Endodermal cell (in vitro differentiated cells): ENCODE measurements around the gene HPS3. TPM values are rescaled to one million over a fixed set of nuclear protein-coding genes. Genes with fewer than 3 reads are reported as not detected.

ENCODE experiments used
- DNase-seq: peaks from one replicate; pipeline ENCODE4 v3.0.0-alpha.2; 2017
- H3K27ac ChIP-seq: 2 replicates; pipeline ENCODE4 v1.5.1; 2013; ENCODE audit warnings: mild to moderate bottlenecking, low read depth, low read length, moderate library complexity
- H3K27me3 ChIP-seq: 2 replicates; pipeline ENCODE4 v1.6.1; 2013; ENCODE audit warnings: mild to moderate bottlenecking, low read length, moderate library complexity; ENCODE audit not compliant: insufficient read depth, control insufficient read depth, poor library complexity, severe bottlenecking
- H3K36me3 ChIP-seq: 2 replicates; pipeline ENCODE4 v1.7.0; 2013; ENCODE audit warnings: mild to moderate bottlenecking, low read length, moderate library complexity; ENCODE audit not compliant: control insufficient read depth, insufficient read depth
- H3K4me1 ChIP-seq: one replicate; pipeline ENCODE4 v1.7.0; 2013; ENCODE audit warnings: low read length; ENCODE audit not compliant: control insufficient read depth, insufficient read depth
- H3K4me3 ChIP-seq: 2 replicates; pipeline ENCODE4 v1.5.1; 2013; ENCODE audit warnings: mild to moderate bottlenecking, low read length, moderate library complexity
- H3K9ac ChIP-seq: 2 replicates; pipeline ENCODE4 v1.6.1; 2013; ENCODE audit warnings: mild to moderate bottlenecking, low read length, moderate library complexity; ENCODE audit not compliant: poor library complexity, severe bottlenecking; ENCODE audit errors: extremely low read depth
- H3K9me3 ChIP-seq: 2 replicates; pipeline ENCODE4 v1.6.1; 2013; ENCODE audit warnings: mild to moderate bottlenecking, low read length, moderate library complexity; ENCODE audit not compliant: control insufficient read depth
- H3K27ac Mint-ChIP-seq: 2 replicates; pipeline ENCODE4 v1.8.0; 2020; ENCODE audit warnings: mixed read lengths
- H3K27me3 Mint-ChIP-seq: 2 replicates; pipeline ENCODE4 v1.8.0; 2021; ENCODE audit warnings: mild to moderate bottlenecking, mixed read lengths; ENCODE audit not compliant: insufficient read depth
- H3K36me3 Mint-ChIP-seq: 2 replicates; pipeline ENCODE4 v1.8.0; 2020; ENCODE audit warnings: low read depth, mixed read lengths
- H3K4me1 Mint-ChIP-seq: 2 replicates; pipeline ENCODE4 v1.8.0; 2020; ENCODE audit warnings: mixed read lengths
- H3K4me3 Mint-ChIP-seq: 2 replicates; pipeline ENCODE4 v1.8.0; 2020; ENCODE audit warnings: mild to moderate bottlenecking, moderate library complexity, mixed read lengths
- H3K9me3 Mint-ChIP-seq: 2 replicates; pipeline ENCODE4 v1.8.0; 2020; ENCODE audit warnings: mild to moderate bottlenecking, mixed read lengths
- WGBS, 2 experiments: methylation state at CpG; one replicate each; pipeline versions ENCODE4 v1.1.5 to v1.1.7; 2013; ENCODE audit warnings: missing lambda C conversion rate in 2 of 2, mixed read lengths in 1 of 2; ENCODE audit not compliant: insufficient coverage in 1 of 2, insufficient read length in 1 of 2; 5-methylcytosine and 5-hydroxymethylcytosine counted together
- total RNA-seq, 2 donors: library from RNA; stranded (reverse); fragmentation: NEBNext Ultra II Directional in 1 of 2; extraction: Animal tissue kit (Norgen Biotek cat#: 25700) in 1 of 2; gene quantifications; 2 replicates in 1 of 2; 3 replicates in 1 of 2; pipeline ENCODE4 v1.2.1, GENCODE V29; 2021
- TF ChIP-seq, protein P1 (sequence below): fragments of 200-600 bp; sonication (generic); conservative IDR thresholded peaks from 2 replicates; pipeline ENCODE4 v1.5.0; 2021; ENCODE audit warnings: antibody characterized with exemption, mild to moderate bottlenecking

The HPS3 gene
- total RNA-seq, 2 donors from 2014 or later: 26.0 to 28.7 TPM

DNA sequence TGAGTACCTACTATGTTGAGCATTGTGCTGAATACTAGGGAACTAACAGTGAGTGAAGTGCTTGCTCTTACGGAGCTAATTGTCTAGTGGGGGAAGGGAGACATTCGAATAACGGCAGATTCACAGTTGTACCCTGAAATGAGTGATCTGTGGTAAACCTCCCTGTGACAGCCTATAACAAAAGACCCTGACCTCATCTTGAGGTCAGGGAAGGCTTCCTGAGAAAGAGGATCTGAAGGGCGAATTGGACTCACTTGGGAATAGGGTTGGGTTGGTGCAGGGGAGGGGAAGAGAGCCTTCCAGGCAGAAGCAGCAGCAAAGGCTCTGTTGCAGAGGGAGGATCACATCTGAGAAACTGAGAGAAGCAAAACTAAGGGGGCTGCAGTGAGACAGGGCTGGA lies 13.2 kb downstream of the HPS3 start:
- Histone ChIP-seq H3K9ac (no peak overlapping the region), H3K4me1 (no peaks in the 10 kb centered on the region), H3K36me3 (peaks cover 11% of the 10 kb centered on the region), H3K9me3 (no peaks in the 10 kb centered on the region), H3K4me3 (no peak overlapping the region), H3K27ac (no peak overlapping the region), H3K27me3 (no peaks in the 10 kb centered on the region)
- no peaks in the 10 kb centered on the region for H3K9me3 Mint-ChIP-seq
- TF ChIP-seq, protein P1, sequence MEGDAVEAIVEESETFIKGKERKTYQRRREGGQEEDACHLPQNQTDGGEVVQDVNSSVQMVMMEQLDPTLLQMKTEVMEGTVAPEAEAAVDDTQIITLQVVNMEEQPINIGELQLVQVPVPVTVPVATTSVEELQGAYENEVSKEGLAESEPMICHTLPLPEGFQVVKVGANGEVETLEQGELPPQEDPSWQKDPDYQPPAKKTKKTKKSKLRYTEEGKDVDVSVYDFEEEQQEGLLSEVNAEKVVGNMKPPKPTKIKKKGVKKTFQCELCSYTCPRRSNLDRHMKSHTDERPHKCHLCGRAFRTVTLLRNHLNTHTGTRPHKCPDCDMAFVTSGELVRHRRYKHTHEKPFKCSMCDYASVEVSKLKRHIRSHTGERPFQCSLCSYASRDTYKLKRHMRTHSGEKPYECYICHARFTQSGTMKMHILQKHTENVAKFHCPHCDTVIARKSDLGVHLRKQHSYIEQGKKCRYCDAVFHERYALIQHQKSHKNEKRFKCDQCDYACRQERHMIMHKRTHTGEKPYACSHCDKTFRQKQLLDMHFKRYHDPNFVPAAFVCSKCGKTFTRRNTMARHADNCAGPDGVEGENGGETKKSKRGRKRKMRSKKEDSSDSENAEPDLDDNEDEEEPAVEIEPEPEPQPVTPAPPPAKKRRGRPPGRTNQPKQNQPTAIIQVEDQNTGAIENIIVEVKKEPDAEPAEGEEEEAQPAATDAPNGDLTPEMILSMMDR: no peak
- peaks cover 4% of the 10 kb centered on the region for H3K4me1 Mint-ChIP-seq
- no peaks in the 10 kb centered on the region for H3K27me3 Mint-ChIP-seq
- H3K27ac Mint-ChIP-seq: no peak overlapping the region
- H3K4me3 Mint-ChIP-seq: no peak overlapping the region
- H3K36me3 Mint-ChIP-seq: peaks cover 27% of the 10 kb centered on the region
- 94% methylated on average over 4 of the region's 4 CpGs; no CpG with 5 or more reads in 1 of the 2 experiments for WGBS, 2 experiments
- no peak for DNase-seq

DNA sequence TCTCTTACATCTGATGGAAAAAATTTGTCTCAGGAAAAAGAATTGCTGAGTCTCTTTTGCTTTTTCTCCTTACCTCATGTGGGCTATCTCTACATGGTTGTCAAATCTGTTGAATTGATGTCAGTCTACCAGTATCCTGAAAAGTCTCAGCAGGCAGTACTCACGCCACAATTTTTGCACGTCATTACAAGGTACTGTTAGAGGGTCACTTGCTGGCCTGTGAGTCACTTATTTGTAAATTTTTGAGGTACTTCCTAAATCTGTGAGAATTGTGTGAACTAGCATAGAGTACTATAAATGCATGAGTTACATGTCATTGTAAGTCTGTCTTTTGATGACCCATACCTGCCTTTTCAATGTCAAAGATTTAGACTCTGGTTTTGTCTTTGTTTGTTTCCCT lies 15.9 kb downstream of the HPS3 start:
- DNase-seq: no peak
- Mint-ChIP-seq H3K36me3 (peaks cover 34% of the 10 kb centered on the region), H3K9me3 (no peaks in the 10 kb centered on the region), H3K27ac (no peak overlapping the region), H3K4me3 (no peak overlapping the region), H3K27me3 (no peaks in the 10 kb centered on the region), H3K4me1 (peaks cover 4% of the 10 kb centered on the region)
- TF ChIP-seq, protein P1: no peak
- Histone ChIP-seq H3K4me1 (no peaks in the 10 kb centered on the region), H3K36me3 (peaks cover 14% of the 10 kb centered on the region), H3K27me3 (no peaks in the 10 kb centered on the region), H3K4me3 (no peak overlapping the region), H3K9me3 (no peaks in the 10 kb centered on the region), H3K9ac (no peak overlapping the region), H3K27ac (no peak overlapping the region)
- 87 to 100% methylated on average over 1 to 2 of the region's 2 CpGs for WGBS, 2 experiments

DNA sequence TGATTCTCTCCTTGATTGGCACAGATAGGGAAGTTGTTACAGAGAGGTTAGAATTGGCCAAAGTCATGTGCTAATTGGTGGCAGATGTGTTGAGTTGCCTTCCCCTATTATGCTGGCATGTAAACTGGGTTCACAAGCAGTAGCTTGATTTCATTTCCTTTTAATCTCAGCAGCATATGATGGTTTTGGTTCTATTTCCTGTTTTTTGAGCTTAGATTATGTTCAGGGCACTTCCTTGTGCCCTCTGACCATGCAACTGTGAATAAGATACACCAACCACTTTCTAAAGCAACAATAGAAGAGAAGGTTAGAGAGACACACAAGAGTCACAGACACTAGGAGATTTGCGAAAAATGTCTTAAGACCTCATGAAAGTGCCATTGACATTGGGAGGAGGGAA lies 16.5 kb downstream of the HPS3 start:
- Histone ChIP-seq H3K27me3 (no peaks in the 10 kb centered on the region), H3K4me3 (no peak overlapping the region), H3K9ac (no peak overlapping the region), H3K36me3 (peaks cover 18% of the 10 kb centered on the region), H3K4me1 (no peaks in the 10 kb centered on the region), H3K9me3 (no peaks in the 10 kb centered on the region), H3K27ac (no peak overlapping the region)
- no peak overlapping the region for H3K4me3 Mint-ChIP-seq
- H3K36me3 Mint-ChIP-seq: peaks cover 34% of the 10 kb centered on the region
- peaks cover 4% of the 10 kb centered on the region for H3K4me1 Mint-ChIP-seq
- no peaks in the 10 kb centered on the region for H3K9me3 Mint-ChIP-seq
- H3K27me3 Mint-ChIP-seq: no peaks in the 10 kb centered on the region
- WGBS, 2 experiments: 89 to 92% methylated on average over 1 of the region's 1 CpG
- no peak overlapping the region for H3K27ac Mint-ChIP-seq
- DNase-seq: no peak
- TF ChIP-seq, protein P1: no peak
